ENCODE measurements around the gene PLXNA2. TPM values are rescaled to one million over a fixed set of nuclear protein-coding genes. Genes with fewer than 3 reads are reported as not detected.

Gene PLXNA2
- total RNA-seq, 2 experiments from 2014 or later, result 0.23 TPM; not detected in 1

- no peak overlapping the region for H3K27ac ChIP-seq (ENCODE audit: low read depth, low read length, poor library complexity, severe bottlenecking)
- intact Hi-C loops (cut with micrococcal nuclease; ENCODE audit: unreplicated experiment), result no loop called here
- H3K4me2 ChIP-seq (ENCODE audit: low read length), result no peak overlapping the region
- DNase-seq (ENCODE audit: low spot score), result no peak
- no peaks in the 10 kb centered on the region for H3K9me3 ChIP-seq (ENCODE audit: low read length)
- H3K9me2 ChIP-seq (ENCODE audit: insufficient read depth, low read length), result no peaks in the 10 kb centered on the region
- no peak for TF ChIP-seq EZH2phosphoT487 (IDR thresholded peaks at IDR 0.05; ENCODE audit: borderline replicate concordance, low read depth, low read length)
- TF ChIP-seq CTCF (conservative IDR thresholded peaks at IDR 0.05; ENCODE audit: low read length), result no peak
- no peaks in the 10 kb centered on the region for H3K36me3 ChIP-seq (ENCODE audit: insufficient read depth, low read length)
- ChIA-PET CTCF (ENCODE audit: unreplicated experiment) (no interaction called here), POLR2A (no interaction called here)
- H2AFZ ChIP-seq (ENCODE audit: low read length), result no peak overlapping the region
- H3K79me2 ChIP-seq (ENCODE audit: insufficient read depth, low read depth, low read length), result no peaks in the 10 kb centered on the region
- H4K20me1 ChIP-seq (ENCODE audit: insufficient read depth, low read length), result no peaks in the 10 kb centered on the region
- no TSS peak for BruUV-seq (replicated peaks)
- H3K4me1 ChIP-seq (ENCODE audit: insufficient read depth, low read length, poor library complexity, severe bottlenecking), result no peaks in the 10 kb centered on the region
- no peak overlapping the region for H3K4me3 ChIP-seq (ENCODE audit: low read depth, low read length, poor library complexity, severe bottlenecking)
Measured at GRCh38 chr1:208251911-208252835, 8.0 kb upstream of the PLXNA2 start.

DNA sequence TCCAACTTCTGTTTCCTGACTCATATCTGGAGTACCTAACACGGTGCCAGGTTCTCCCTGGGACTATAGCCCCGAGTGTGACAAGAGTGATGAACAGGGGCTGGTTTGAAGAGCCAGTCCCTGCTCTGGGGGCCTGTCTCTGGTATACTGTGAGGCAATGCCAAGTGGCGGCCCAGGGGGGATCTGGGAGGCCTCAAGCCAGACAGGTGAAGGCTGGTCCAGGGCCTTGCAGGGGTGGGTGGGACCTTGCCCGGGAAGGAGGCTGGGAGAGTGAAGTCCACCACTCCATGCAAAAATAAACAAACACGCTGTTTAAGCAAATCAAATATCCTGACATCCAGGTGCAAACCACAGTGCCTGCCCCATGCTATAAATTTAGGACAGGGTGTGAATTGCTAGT lies 6.8 kb upstream of the PLXNA2 start:
- ChIA-PET CTCF (ENCODE audit: unreplicated experiment) (no interaction called here), POLR2A (no interaction called here)
- no peak overlapping the region for H3K4me3 ChIP-seq (ENCODE audit: low read depth, low read length, poor library complexity, severe bottlenecking)

More for the DNA sequence above, 6.8 kb upstream of the PLXNA2 start:
- Histone ChIP-seq H3K79me2 (ENCODE audit: insufficient read depth, low read depth, low read length) (no peaks in the 10 kb centered on the region), H3K4me1 (ENCODE audit: insufficient read depth, low read length, poor library complexity, severe bottlenecking) (no peaks in the 10 kb centered on the region), H3K27ac (ENCODE audit: low read depth, low read length, poor library complexity, severe bottlenecking) (no peak overlapping the region), H3K9me2 (ENCODE audit: insufficient read depth, low read length) (no peaks in the 10 kb centered on the region), H2AFZ (ENCODE audit: low read length) (no peak overlapping the region), H4K20me1 (ENCODE audit: insufficient read depth, low read length) (no peaks in the 10 kb centered on the region), H3K4me2 (ENCODE audit: low read length) (no peak overlapping the region), H3K36me3 (ENCODE audit: insufficient read depth, low read length) (no peaks in the 10 kb centered on the region), H3K9me3 (ENCODE audit: low read length) (no peaks in the 10 kb centered on the region)
- no peak for DNase-seq (ENCODE audit: low spot score)
- TF ChIP-seq CTCF (conservative IDR thresholded peaks at IDR 0.05; ENCODE audit: low read length) (no peak), EZH2phosphoT487 (IDR thresholded peaks at IDR 0.05; ENCODE audit: borderline replicate concordance, low read depth, low read length) (no peak)
- intact Hi-C loops (cut with micrococcal nuclease; ENCODE audit: unreplicated experiment), result no loop called here
- BruUV-seq (replicated peaks), result no TSS peak

Data from OCI-LY7 (cell line).